Measurements from ENCODE around the gene EFHC1.
A peak's percentile ranks its signal among the peaks of the same experiment; 100 is the strongest.

EFHC1 gene

DNA sequence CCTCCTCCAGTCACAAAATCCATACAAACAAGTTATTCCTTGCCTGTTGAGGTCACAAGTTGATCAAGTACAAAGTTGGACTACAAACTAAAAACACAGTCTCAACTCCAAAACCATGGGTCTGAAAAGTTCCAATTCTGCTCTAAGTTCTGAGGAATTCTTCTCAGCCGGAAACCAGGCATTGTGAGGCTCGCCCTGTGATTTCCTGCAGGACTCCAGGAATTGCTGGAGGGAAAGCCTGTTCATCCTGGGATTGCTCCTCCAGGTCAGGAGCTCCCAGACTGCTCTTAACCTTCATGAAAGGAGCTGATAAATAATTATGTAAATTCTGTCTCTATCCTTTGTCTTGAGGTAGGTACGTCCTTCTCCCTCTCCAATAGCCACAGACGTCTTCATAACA lies 148.2 kb downstream of the EFHC1 start:
- no peak overlapping the region for H3K4me3 ChIP-seq (ENCODE audit: low read length in 2 of 2)
- H3K9me3 ChIP-seq (ENCODE audit: control insufficient read depth in 2 of 2, low read length in 2 of 2), result no peaks in the 10 kb centered on the region
- H3K4me1 ChIP-seq (ENCODE audit: control insufficient read depth, insufficient read depth, low read length), result peaks cover 70% of the 10 kb centered on the region
- H3K27ac ChIP-seq (ENCODE audit: low read length), result no peak overlapping the region
- no peaks in the 10 kb centered on the region for H3K36me3 ChIP-seq (ENCODE audit: control insufficient read depth in 2 of 2, insufficient read depth in 2 of 2, low read length in 2 of 2)
- H3K9ac ChIP-seq (ENCODE audit: low read length in 2 of 2), result no peak overlapping the region
- H3K27me3 ChIP-seq (ENCODE audit: control insufficient read depth in 1 of 2, insufficient read depth in 2 of 2, low read length in 2 of 2), result no peaks in the 10 kb centered on the region

- H3K9ac ChIP-seq (ENCODE audit: low read length in 2 of 2), result no peak overlapping the region
- no peaks in the 10 kb centered on the region for H3K36me3 ChIP-seq (ENCODE audit: control insufficient read depth in 2 of 2, insufficient read depth in 2 of 2, low read length in 2 of 2)
- peak overlapping the region; percentile 37 for H3K27ac ChIP-seq (ENCODE audit: low read length)
- H3K9me3 ChIP-seq (ENCODE audit: control insufficient read depth in 2 of 2, low read length in 2 of 2), result no peaks in the 10 kb centered on the region
- no peaks in the 10 kb centered on the region for H3K27me3 ChIP-seq (ENCODE audit: control insufficient read depth in 1 of 2, insufficient read depth in 2 of 2, low read length in 2 of 2)
- H3K4me3 ChIP-seq (ENCODE audit: low read length in 2 of 2), result peak overlapping the region in 1 of 2 donors; percentile 40
- peaks cover 75% of the 10 kb centered on the region for H3K4me1 ChIP-seq (ENCODE audit: control insufficient read depth, insufficient read depth, low read length)
These were observed 150.2 kb downstream of the EFHC1 start for GRCh38 chr6:52570291-52570700.

DNA sequence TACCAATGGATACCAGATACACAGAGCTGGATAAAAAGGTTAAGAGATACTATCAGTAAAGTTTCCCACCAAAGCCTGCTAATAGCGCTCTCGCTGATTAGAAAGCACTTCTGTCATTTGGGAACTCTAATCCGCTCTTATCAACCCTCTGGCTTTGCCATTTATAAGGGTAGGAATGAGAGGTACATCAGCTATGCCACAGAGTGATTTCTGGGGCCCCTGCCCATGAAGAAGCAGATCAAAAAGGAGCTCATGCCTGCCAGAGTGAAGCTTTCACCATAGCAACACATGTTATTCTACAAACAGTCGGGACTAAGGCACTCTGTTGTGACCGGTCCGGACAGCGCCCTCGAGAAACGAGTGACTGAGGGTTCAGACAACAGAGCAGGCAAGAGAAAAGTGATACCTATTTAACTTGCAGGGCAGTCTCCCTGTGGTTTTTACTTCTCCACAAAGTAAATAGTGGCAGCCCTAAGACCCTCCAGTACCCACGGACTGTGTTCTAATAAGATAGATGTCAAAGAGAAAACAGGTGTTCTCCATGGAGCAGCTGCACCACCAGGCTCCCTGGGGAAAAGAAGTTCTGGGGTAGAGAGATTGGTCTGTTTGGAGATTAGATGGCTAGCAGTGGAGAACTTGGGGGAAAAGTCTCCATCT lies 151.1 kb downstream of the EFHC1 start:
- peak overlapping the region in 1 of 2 donors; percentile 40 for H3K4me3 ChIP-seq (ENCODE audit: low read length in 2 of 2)
- H3K9ac ChIP-seq (ENCODE audit: low read length in 2 of 2), result no peak overlapping the region

DNA sequence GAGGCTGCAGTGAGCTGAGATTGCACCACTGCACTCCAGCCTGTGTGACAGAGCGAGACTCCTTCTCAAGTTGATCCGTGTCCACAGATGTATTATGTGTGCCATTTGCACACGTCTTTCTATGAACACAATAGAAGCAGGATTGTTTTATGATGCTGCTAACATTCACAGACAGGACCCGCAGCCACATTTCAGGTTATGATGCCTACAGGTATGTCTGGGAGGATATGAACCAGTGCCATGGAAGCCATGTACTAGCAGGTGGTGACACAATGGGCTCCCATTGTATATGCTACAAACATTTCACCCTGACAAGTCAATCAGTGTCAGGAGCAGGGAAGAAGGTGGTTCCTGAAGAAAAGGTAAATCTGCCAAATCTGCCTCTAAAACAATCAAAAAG lies 152.4 kb downstream of the EFHC1 start:
- peak overlapping the region; percentile 31 for H3K27ac ChIP-seq (ENCODE audit: low read length)
- no peaks in the 10 kb centered on the region for H3K36me3 ChIP-seq (ENCODE audit: control insufficient read depth in 2 of 2, insufficient read depth in 2 of 2, low read length in 2 of 2)
- no peaks in the 10 kb centered on the region for H3K27me3 ChIP-seq (ENCODE audit: control insufficient read depth in 1 of 2, insufficient read depth in 2 of 2, low read length in 2 of 2)
- peaks cover 76% of the 10 kb centered on the region for H3K4me1 ChIP-seq (ENCODE audit: control insufficient read depth, insufficient read depth, low read length)
- no peak overlapping the region for H3K9ac ChIP-seq (ENCODE audit: low read length in 2 of 2)
- peak overlapping the region in 1 of 2 donors; percentile 44 for H3K4me3 ChIP-seq (ENCODE audit: low read length in 2 of 2)
- H3K9me3 ChIP-seq (ENCODE audit: control insufficient read depth in 2 of 2, low read length in 2 of 2), result no peaks in the 10 kb centered on the region

More for the DNA sequence above, 151.1 kb downstream of the EFHC1 start:
- no peaks in the 10 kb centered on the region for H3K27me3 ChIP-seq (ENCODE audit: control insufficient read depth in 1 of 2, insufficient read depth in 2 of 2, low read length in 2 of 2)
- no peaks in the 10 kb centered on the region for H3K36me3 ChIP-seq (ENCODE audit: control insufficient read depth in 2 of 2, insufficient read depth in 2 of 2, low read length in 2 of 2)
- no peaks in the 10 kb centered on the region for H3K9me3 ChIP-seq (ENCODE audit: control insufficient read depth in 2 of 2, low read length in 2 of 2)
- peak overlapping the region; percentile 37 for H3K27ac ChIP-seq (ENCODE audit: low read length)
- peaks cover 82% of the 10 kb centered on the region for H3K4me1 ChIP-seq (ENCODE audit: control insufficient read depth, insufficient read depth, low read length)

DNA sequence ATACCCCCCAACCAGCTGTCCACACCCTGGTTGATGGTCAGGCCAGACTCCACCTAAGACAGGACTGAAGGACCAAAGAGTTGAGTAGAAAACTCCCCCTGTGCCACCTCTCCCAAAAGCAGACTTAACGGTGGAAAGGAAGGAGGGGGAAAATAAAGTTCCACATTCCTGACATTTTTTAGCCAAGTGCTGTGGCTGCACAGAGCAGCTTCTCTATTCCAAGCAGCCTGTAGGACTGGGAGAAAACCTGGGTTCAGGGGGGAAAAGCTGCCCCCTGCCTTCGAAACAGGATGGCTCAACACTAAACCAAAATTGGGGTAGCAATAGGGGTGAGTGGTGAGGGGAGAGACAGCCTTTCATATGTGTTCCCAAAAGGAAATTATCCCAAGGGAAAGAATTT lies 153.2 kb downstream of the EFHC1 start:
- H3K9ac ChIP-seq (ENCODE audit: low read length in 2 of 2), result peak overlapping the region in 1 of 2 donors; percentile 26
- H3K27ac ChIP-seq (ENCODE audit: low read length), result peak overlapping the region; percentile 41
- H3K4me3 ChIP-seq (ENCODE audit: low read length in 2 of 2), result peak overlapping the region in 1 of 2 donors; percentile 94
- H3K9me3 ChIP-seq (ENCODE audit: control insufficient read depth in 2 of 2, low read length in 2 of 2), result no peaks in the 10 kb centered on the region
- no peaks in the 10 kb centered on the region for H3K27me3 ChIP-seq (ENCODE audit: control insufficient read depth in 1 of 2, insufficient read depth in 2 of 2, low read length in 2 of 2)
- no peaks in the 10 kb centered on the region for H3K36me3 ChIP-seq (ENCODE audit: control insufficient read depth in 2 of 2, insufficient read depth in 2 of 2, low read length in 2 of 2)
- H3K4me1 ChIP-seq (ENCODE audit: control insufficient read depth, insufficient read depth, low read length), result peaks cover 69% of the 10 kb centered on the region

All from stomach smooth muscle (tissue), 2 donors.